H1 (cell line): ENCODE measurements around the gene APOL4. TPM values are rescaled to one million over a fixed set of nuclear protein-coding genes. Genes with fewer than 3 reads are reported as not detected.
"Not testable (repeated sequence)": the region's sequence is repeated elsewhere in the genome, so short reads cannot be mapped to it uniquely, and the experiment has no call there.

Experiments used
- CTCF ChIA-PET: fragments of 300-600 bp; sonication (Branson Sonifier 250); formaldehyde crosslinking; loops from one replicate; lab custom pipeline; 2021; ENCODE audit not compliant: partially characterized antibody; lab: Charles Lee
- POLR2A ChIA-PET: fragments of 300-600 bp; sonication (Branson Sonifier 250); formaldehyde crosslinking; loops from one replicate; lab custom pipeline; 2021; ENCODE audit warnings: inconsistent platforms; ENCODE audit not compliant: partially characterized antibody; lab: Charles Lee
- DNase-seq, 2 experiments: peaks; one replicate each; pipeline versions ENCODE4 v3.0.0 to v3.0.0-alpha.2; 2010 to 2022; ENCODE audit warnings: low spot score in 2 of 2, low read depth in 1 of 2, mixed read lengths in 1 of 2
- FAIRE-seq: peaks from 2 replicates; lab custom pipeline; 2011; peaks lifted over from hg19 to GRCh38; lab: Jason Lieb, UNC
- H2AFZ ChIP-seq: 2 replicates; pipeline ENCODE4 v1.8.1; 2012; ENCODE audit warnings: low read length, inconsistent platforms
- H2AK5ac ChIP-seq: 2 replicates; pipeline ENCODE4 v1.6.1; 2013; ENCODE audit warnings: low read depth, low read length
- H2BK120ac ChIP-seq: replicated peaks from 2 replicates; pipeline ENCODE3; 2013; ENCODE audit warnings: low read depth, low read length, inconsistent platforms
- H2BK12ac ChIP-seq: 2 replicates; pipeline ENCODE4 v1.6.1; 2013; ENCODE audit warnings: low read depth, low read length
- H2BK15ac ChIP-seq: 2 replicates; pipeline ENCODE4 v1.6.1; 2013; ENCODE audit warnings: low read length
- H2BK20ac ChIP-seq: 2 replicates; pipeline ENCODE4 v1.6.1; 2013; ENCODE audit warnings: low read length
- H2BK5ac ChIP-seq: 2 replicates; pipeline ENCODE4 v1.6.1; 2013; ENCODE audit warnings: low read depth, low read length
- H3K14ac ChIP-seq: 2 replicates; pipeline ENCODE4 v1.6.1; 2013; ENCODE audit warnings: inconsistent platforms; ENCODE audit not compliant: insufficient read length
- H3K18ac ChIP-seq: 2 replicates; pipeline ENCODE4 v1.6.1; 2013; ENCODE audit warnings: low read length; ENCODE audit errors: extremely low read depth
- H3K23ac ChIP-seq: 2 replicates; pipeline ENCODE4 v1.6.1; 2013; ENCODE audit warnings: inconsistent platforms; ENCODE audit not compliant: insufficient read length
- H3K23me2 ChIP-seq: 2 replicates; pipeline ENCODE4 v1.6.1; 2013; ENCODE audit warnings: low read depth, low read length
- H3K27ac ChIP-seq: 2 replicates; pipeline ENCODE4 v1.6.1; 2011; ENCODE audit warnings: low read depth, low read length, inconsistent platforms
- H3K27me3 ChIP-seq, 4 experiments: replicated peaks in 1 of 4; 1 replicate in 1 of 4; 2 replicates in 3 of 4; pipeline versions ENCODE4 v1.6.1 to v1.8.1; 2011 to 2013; ENCODE audit warnings: low read length in 3 of 4, mild to moderate bottlenecking in 3 of 4, inconsistent platforms in 2 of 4, mixed read lengths in 2 of 4, moderate library complexity in 1 of 4; ENCODE audit not compliant: control insufficient read depth in 3 of 4, insufficient read depth in 3 of 4; ENCODE audit errors: extremely low read depth in 1 of 4
- H3K36me3 ChIP-seq, 4 experiments: 2 replicates each; pipeline versions ENCODE4 v1.6.1 to v1.8.1; 2011 to 2013; ENCODE audit warnings: mild to moderate bottlenecking in 4 of 4, low read length in 3 of 4, moderate library complexity in 2 of 4, control low read depth in 1 of 4, inconsistent platforms in 1 of 4; ENCODE audit not compliant: insufficient read depth in 4 of 4, control insufficient read depth in 2 of 4
- H3K4ac ChIP-seq: replicated peaks from 2 replicates; pipeline ENCODE3; 2013; ENCODE audit warnings: low read length, low read depth, mixed read lengths, inconsistent platforms; ENCODE audit not compliant: insufficient read length
- H3K4me1 ChIP-seq, 4 experiments: replicated peaks in 1 of 4; 1 replicate in 1 of 4; 2 replicates in 3 of 4; pipeline versions ENCODE4 v1.6.1 to v1.8.1; 2011 to 2013; ENCODE audit warnings: low read length in 3 of 4, inconsistent platforms in 2 of 4, mixed read lengths in 1 of 4; ENCODE audit not compliant: insufficient read depth in 4 of 4, control insufficient read depth in 3 of 4
- H3K4me2 ChIP-seq, 2 experiments: 2 replicates each; pipeline versions ENCODE4 v1.6.1 to v1.8.1; 2011 to 2013; ENCODE audit warnings: low read depth in 2 of 2, low read length in 2 of 2, control low read depth in 1 of 2, inconsistent platforms in 1 of 2, mild to moderate bottlenecking in 1 of 2; ENCODE audit not compliant: insufficient read depth in 1 of 2
- H3K4me3 ChIP-seq, 4 experiments: fragments of 200-600, 300-600 bp in 1 of 4; sonication (generic), shearing (Covaris generic), sonication (Bioruptor Twin) in 1 of 4; 2 replicates each; pipeline versions ENCODE4 v1.5.1 to v1.8.1; 2011 to 2016; ENCODE audit warnings: low read length in 4 of 4, low read depth in 3 of 4, control low read depth in 2 of 4, inconsistent platforms in 2 of 4, mild to moderate bottlenecking in 2 of 4, mixed read lengths in 1 of 4, moderate library complexity in 1 of 4; ENCODE audit not compliant: insufficient read depth in 2 of 4; ENCODE audit errors: extremely low read depth in 1 of 4
- H3K56ac ChIP-seq: replicated peaks from 2 replicates; pipeline ENCODE3; 2013; ENCODE audit warnings: low read depth, mild to moderate bottlenecking, mixed read lengths, low read length, inconsistent platforms; ENCODE audit not compliant: insufficient read length
- H3K79me1 ChIP-seq: 2 replicates; pipeline ENCODE4 v1.6.1; 2013; ENCODE audit warnings: low read depth, low read length, control low read depth
- H3K79me2 ChIP-seq, 2 experiments: 2 replicates each; pipeline versions ENCODE4 v1.6.1 to v1.8.1; 2012 to 2013; ENCODE audit warnings: low read length in 2 of 2, mild to moderate bottlenecking in 2 of 2, inconsistent platforms in 1 of 2; ENCODE audit not compliant: insufficient read depth in 2 of 2, control insufficient read depth in 1 of 2
- H3K9ac ChIP-seq, 4 experiments: replicated peaks in 1 of 4; 1 replicate in 1 of 4; 2 replicates in 3 of 4; pipeline versions ENCODE4 v1.6.1 to v1.8.1; 2011 to 2013; ENCODE audit warnings: low read depth in 3 of 4, low read length in 3 of 4, control low read depth in 2 of 4, mild to moderate bottlenecking in 2 of 4, moderate library complexity in 2 of 4, inconsistent platforms in 1 of 4; ENCODE audit errors: extremely low read depth in 1 of 4
- H3K9me3 ChIP-seq, 2 experiments: 2 replicates each; pipeline versions ENCODE4 v1.6.1 to v1.8.1; 2012 to 2013; ENCODE audit warnings: mild to moderate bottlenecking in 2 of 2, moderate library complexity in 2 of 2, control low read depth in 1 of 2, inconsistent platforms in 1 of 2, low read depth in 1 of 2, low read length in 1 of 2, mixed read lengths in 1 of 2; ENCODE audit not compliant: insufficient read depth in 2 of 2
- H4K20me1 ChIP-seq, 2 experiments: replicated peaks in 1 of 2; 2 replicates each; pipeline versions ENCODE3 to v1.8.1; 2011 to 2013; ENCODE audit warnings: inconsistent platforms in 2 of 2, low read length in 2 of 2, mild to moderate bottlenecking in 1 of 2; ENCODE audit not compliant: insufficient read depth in 2 of 2, control insufficient read depth in 1 of 2
- H4K5ac ChIP-seq: 2 replicates; pipeline ENCODE4 v1.6.1; 2013; ENCODE audit warnings: low read length, low read depth, mixed read lengths, inconsistent platforms; ENCODE audit not compliant: insufficient read length
- H4K8ac ChIP-seq: 2 replicates; pipeline ENCODE4 v1.8.0; 2013; ENCODE audit warnings: mild to moderate bottlenecking, moderate library complexity, low read length, inconsistent platforms; ENCODE audit not compliant: insufficient read depth; ENCODE audit errors: extremely low read depth
- H4K91ac ChIP-seq: replicated peaks from 2 replicates; pipeline ENCODE3; 2013; ENCODE audit warnings: low read length, mixed read lengths, inconsistent platforms; ENCODE audit not compliant: insufficient read length
- ASH2L ChIP-seq: fragments of 200-600, 300-600 bp; sonication (generic); IDR thresholded peaks from one replicate; pipeline ENCODE4 v1.7.1; 2017; ENCODE audit warnings: low read length
- EZH2 ChIP-seq: fragments of 200-600 bp; sonication (generic); IDR thresholded peaks from 2 replicates; pipeline ENCODE4 v1.7.1; 2012; ENCODE audit warnings: low read depth, mild to moderate bottlenecking, moderate library complexity, low read length, inconsistent platforms; ENCODE audit not compliant: severe bottlenecking
- KDM4A ChIP-seq: IDR thresholded peaks from one replicate; pipeline ENCODE4 v1.7.1; 2012; ENCODE audit warnings: low read depth, mild to moderate bottlenecking, moderate library complexity, low read length, inconsistent platforms; ENCODE audit not compliant: severe bottlenecking
- SAP30 ChIP-seq: fragments of 300-600 bp; sonication (generic); IDR thresholded peaks from 2 replicates; pipeline ENCODE4 v1.7.1; 2012; ENCODE audit warnings: low read length, moderate library complexity, mild to moderate bottlenecking, inconsistent platforms; ENCODE audit not compliant: insufficient read depth, insufficient replicate concordance
- SUZ12 ChIP-seq: fragments of 200-600 bp; sonication (generic); IDR thresholded peaks from 2 replicates; pipeline ENCODE4 v1.6.1; 2012; ENCODE audit warnings: mild to moderate bottlenecking, inconsistent platforms, low read length, moderate library complexity, mixed read lengths
- WGBS, 2 experiments: shearing (Covaris generic) in 1 of 2; methylation state at CpG; one replicate each; pipeline versions ENCODE4 v1.1.6 to v1.1.7; 2013 to 2015; ENCODE audit warnings: low lambda C conversion rate in 2 of 2, mixed read lengths in 2 of 2, inconsistent platforms in 1 of 2, low coverage in 1 of 2, missing lambda C conversion rate in 1 of 2; ENCODE audit not compliant: insufficient replicate concordance in 2 of 2, insufficient coverage in 1 of 2, insufficient read length in 1 of 2; ENCODE audit errors: extremely low coverage in 1 of 2, missing lambda C conversion rate in 1 of 2; 5-methylcytosine and 5-hydroxymethylcytosine counted together
- polyA plus RNA-seq, 7 experiments: library from polyadenylated mRNA; depleted of rRNA in 3 of 7; stranded (reverse) in 5 of 7; unstranded in 2 of 7; fragments of >200 nt in 5 of 7; fragments of 200-250 nt in 2 of 7; gene quantifications; 1 replicate in 5 of 7; 2 replicates in 1 of 7; 4 replicates in 1 of 7; pipeline versions ENCODE4 v1.2.1 to v1.2.3, GENCODE V29; 2011 to 2013; ENCODE audit warnings: missing spikeins in 2 of 7, mixed read lengths in 2 of 7
- total RNA-seq: library from RNA; stranded (reverse); fragmentation: NEBNext Ultra II Directional; extraction: Animal tissue kit (Norgen Biotek cat#: 25700); gene quantifications from 2 replicates; pipeline ENCODE4 v1.2.1, GENCODE V29; 2021

The APOL4 gene
- total and polyA plus RNA-seq, 2 of the 8 experiments (the other 6 are each of a cell fraction or from before 2014, with no cell fraction given), result 0.02 TPM; not detected in 1

DNA sequence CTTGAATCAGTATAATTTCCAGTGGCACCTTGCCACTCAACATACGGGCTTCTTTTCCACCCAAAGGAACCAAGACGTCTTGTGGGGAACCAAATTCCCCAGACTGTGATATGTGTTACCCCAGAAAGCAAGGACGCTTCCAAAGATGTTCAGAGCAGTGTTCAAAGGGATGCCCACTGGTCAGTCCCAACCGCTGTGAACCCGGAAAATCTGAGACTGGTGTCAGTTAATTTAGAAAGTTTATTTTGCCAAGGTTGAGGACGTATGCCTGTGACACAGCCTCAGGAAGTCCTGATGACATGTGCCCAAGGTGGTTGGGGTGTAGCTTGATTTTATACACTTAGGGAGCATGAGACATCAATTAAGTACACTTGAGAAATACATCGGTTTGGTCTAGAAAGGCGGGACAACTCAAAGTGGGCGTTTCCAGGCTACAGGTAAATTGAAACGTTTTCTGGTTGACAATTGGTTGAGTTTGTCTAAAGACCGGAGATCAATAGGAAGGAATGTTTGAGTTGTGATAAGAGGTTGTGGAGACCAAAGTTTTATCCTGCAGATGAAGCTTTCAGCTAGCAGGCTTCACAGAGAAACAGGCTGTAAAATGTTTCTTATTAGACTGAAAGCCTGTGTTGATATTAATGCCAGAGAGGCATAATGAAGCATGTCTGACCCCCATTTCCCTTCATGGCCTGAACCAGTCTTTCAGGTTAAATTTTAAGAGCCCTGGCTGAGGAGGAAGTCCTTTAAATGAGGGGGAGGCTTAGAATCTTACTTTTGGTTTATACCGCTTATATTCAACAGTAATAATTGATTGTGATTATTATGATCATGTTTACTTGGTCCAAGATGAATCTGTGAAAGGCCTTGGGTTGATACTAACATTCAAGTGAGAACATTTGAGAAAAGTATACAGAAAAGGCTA lies 47.8 kb downstream of the APOL4 start (continued):
- TF ChIP-seq EZH2, result no peak
- no peak for TF ChIP-seq SAP30
- TF ChIP-seq KDM4A, result no peak
- TF ChIP-seq ASH2L, result no peak
- TF ChIP-seq SUZ12, result no peak

DNA sequence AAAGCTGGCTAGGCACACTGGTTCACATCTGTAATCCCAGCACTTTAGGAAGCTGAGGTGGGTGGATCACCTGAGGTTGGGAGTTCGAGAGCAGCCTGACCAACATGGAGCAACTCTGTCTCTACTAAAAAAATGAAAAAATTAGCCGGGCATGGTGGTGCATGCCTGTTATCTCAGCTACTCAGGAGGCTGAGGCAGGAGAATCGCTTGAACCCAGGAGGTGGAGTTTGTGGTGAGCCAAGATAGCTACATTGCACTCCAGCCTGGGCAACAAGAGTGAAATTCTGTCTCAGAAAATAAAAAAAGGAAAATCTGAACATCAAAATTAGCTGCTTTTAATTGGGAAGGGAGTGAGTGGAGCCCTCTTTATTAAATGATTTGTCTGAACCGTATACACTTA lies 48.8 kb downstream of the APOL4 start:
- not testable (repeated sequence) for H3K56ac ChIP-seq, H2BK15ac ChIP-seq, H3K27ac ChIP-seq, H2AK5ac ChIP-seq, H4K8ac ChIP-seq, H3K4me2 ChIP-seq, H3K18ac ChIP-seq, H3K4me3 ChIP-seq, H3K14ac ChIP-seq, H3K9me3 ChIP-seq, DNase-seq, H3K36me3 ChIP-seq, H2BK5ac ChIP-seq, H3K4ac ChIP-seq, H3K79me1 ChIP-seq, H4K91ac ChIP-seq, H3K27me3 ChIP-seq, H2BK20ac ChIP-seq, H4K20me1 ChIP-seq, H3K9ac ChIP-seq, H3K23me2 ChIP-seq, H4K5ac ChIP-seq, H2BK120ac ChIP-seq, H3K23ac ChIP-seq, H2AFZ ChIP-seq, H2BK12ac ChIP-seq, FAIRE-seq, H3K79me2 ChIP-seq
- peaks cover 0 to 10% (median 8%) of the 10 kb centered on the region in 4 experiments; a peak in 6 of 7 replicates for H3K4me1 ChIP-seq
- 88% methylated on average over 4 of the region's 4 CpGs; no CpG with 5 or more reads in 1 of the 2 experiments for WGBS, 2 experiments
- POLR2A ChIA-PET, result interaction anchor here (0.8 kb wide), 1 partner anchor 9 kb away, joined by 3 read pairs; no protein-coding TSS in a partner anchor
- CTCF ChIA-PET, result interaction anchor here (0.5 to 3.3 kb wide), 9 partner anchors 9 to 250 kb away, joined by 3 to 19 read pairs (median 3); no protein-coding TSS in a partner anchor
